WERI-Rb-1 (cell line): ENCODE data around the gene GLCE.

Experiments used
- DNase-seq: peaks from one replicate; pipeline ENCODE4 v3.0.0-alpha.2; 2020
- H3K27ac ChIP-seq: fragments of 250-450 bp; sonication (Bioruptor Pico); 2 replicates; pipeline ENCODE4 v1.5.1; 2020; ENCODE audit warnings: mild to moderate bottlenecking, moderate library complexity
- H3K27me3 ChIP-seq: fragments of 250-450 bp; sonication (Bioruptor Pico); 2 replicates; pipeline ENCODE4 v1.5.1; 2021; ENCODE audit warnings: mild to moderate bottlenecking, low read depth, moderate library complexity; ENCODE audit not compliant: insufficient read depth, severe bottlenecking
- H3K36me3 ChIP-seq: fragments of 250-450 bp; sonication (Bioruptor Pico); 2 replicates; pipeline ENCODE4 v1.5.1; 2020; ENCODE audit warnings: mild to moderate bottlenecking, moderate library complexity
- H3K4me3 ChIP-seq: 2 replicates; pipeline ENCODE4 v1.5.1; 2011; ENCODE audit warnings: low read depth, mild to moderate bottlenecking, control low read depth, low read length
- H3K9me3 ChIP-seq: fragments of 250-450 bp; sonication (Bioruptor Pico); 2 replicates; pipeline ENCODE4 v1.5.1; 2021; ENCODE audit warnings: mild to moderate bottlenecking, moderate library complexity; ENCODE audit not compliant: severe bottlenecking
- CTCF ChIP-seq: IDR thresholded peaks from 2 replicates; pipeline ENCODE4 v1.5.1; 2011; ENCODE audit warnings: low read depth, mild to moderate bottlenecking, control low read depth, inconsistent platforms, low read length

The GLCE gene

DNA sequence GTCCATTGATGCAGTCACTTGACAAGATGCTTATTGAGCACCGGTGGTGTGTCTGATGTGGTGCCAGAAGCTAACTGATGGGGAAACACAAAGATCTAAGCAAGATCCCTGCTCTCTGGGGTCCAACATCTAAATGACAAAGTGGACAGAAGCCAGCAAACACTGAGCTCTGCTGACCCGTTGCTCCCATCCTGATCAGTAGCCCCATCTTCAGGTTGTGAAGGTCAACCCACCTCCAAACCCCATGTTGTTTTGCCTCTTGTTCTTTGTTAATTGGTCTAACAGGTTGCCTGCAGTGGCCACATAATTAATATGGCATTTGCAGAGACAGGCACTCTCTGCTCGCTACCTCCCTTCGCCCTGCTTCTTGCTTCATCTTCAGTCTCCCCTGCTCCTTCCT lies 21.5 kb upstream of the GLCE start:
- Histone ChIP-seq H3K9me3 (no peaks in the 10 kb centered on the region), H3K27ac (no peak overlapping the region), H3K4me3 (no peak overlapping the region), H3K27me3 (no peaks in the 10 kb centered on the region), H3K36me3 (no peaks in the 10 kb centered on the region)
- no peak for DNase-seq
- 0 out of 2 replicates have a peak, but pooled peaks have one; percentile 8 for TF ChIP-seq CTCF

GRCh38 chr15:69140306-69140705 lies 20.1 kb upstream of the GLCE start:
- DNase-seq, result no peak
- H3K27ac ChIP-seq, result no peak overlapping the region
- no peaks in the 10 kb centered on the region for H3K27me3 ChIP-seq
- H3K36me3 ChIP-seq, result no peaks in the 10 kb centered on the region
- no peaks in the 10 kb centered on the region for H3K9me3 ChIP-seq
- no peak for TF ChIP-seq CTCF
- no peak overlapping the region for H3K4me3 ChIP-seq

DNA sequence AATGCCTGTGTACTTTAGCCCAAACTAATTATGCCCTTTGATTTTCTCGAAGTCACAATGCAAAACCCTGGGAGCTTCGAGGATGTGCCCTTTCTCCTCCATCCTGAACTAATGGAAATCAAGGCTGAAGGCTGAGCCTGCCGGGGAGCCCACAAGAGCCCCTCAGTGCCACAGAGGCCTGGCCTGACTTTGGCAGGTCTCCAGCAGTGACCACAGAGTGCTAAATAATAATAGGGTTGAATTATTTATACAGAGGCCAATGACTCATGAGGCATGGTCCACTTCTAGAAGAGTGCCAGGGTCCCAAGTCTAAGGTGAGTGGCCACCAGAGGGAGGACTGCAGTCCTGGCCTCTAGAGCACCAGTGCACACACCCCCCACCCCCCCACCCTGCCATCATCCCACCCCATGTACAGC lies 19.1 kb upstream of the GLCE start:
- Histone ChIP-seq H3K27ac (no peak overlapping the region), H3K36me3 (no peaks in the 10 kb centered on the region), H3K9me3 (no peaks in the 10 kb centered on the region), H3K4me3 (no peak overlapping the region), H3K27me3 (no peaks in the 10 kb centered on the region)
- no peak for DNase-seq
- peak; percentile 30; the same call in 1 of the 2 replicates for TF ChIP-seq CTCF

DNA sequence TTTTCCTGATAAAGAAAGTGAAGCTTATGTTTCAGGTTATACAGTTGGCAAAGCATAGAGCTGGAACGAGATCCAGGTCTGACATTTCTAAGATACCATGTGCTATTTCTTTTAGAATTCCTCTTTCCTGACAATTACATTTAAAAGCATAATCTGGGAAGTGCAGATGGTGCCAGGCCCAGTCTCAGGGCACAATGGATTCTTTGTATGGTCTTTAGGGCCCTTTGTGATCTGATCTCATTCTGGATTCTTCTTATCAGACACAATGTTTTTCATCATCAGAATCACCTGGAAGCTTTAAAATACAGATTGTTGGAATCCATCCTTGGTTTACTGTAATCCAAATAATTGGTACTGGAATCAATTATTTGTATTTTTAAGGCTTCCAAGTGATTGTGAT lies 18.6 kb upstream of the GLCE start:
- H3K4me3 ChIP-seq, result no peak overlapping the region

GRCh38 chr15:69143756-69144436 lies 16.5 kb upstream of the GLCE start:
- TF ChIP-seq CTCF, result no peak
- Histone ChIP-seq H3K27ac (peak overlapping the region; percentile 12; the same call in 1 of the 2 replicates), H3K36me3 (no peaks in the 10 kb centered on the region), H3K27me3 (no peaks in the 10 kb centered on the region), H3K9me3 (no peaks in the 10 kb centered on the region), H3K4me3 (no peak overlapping the region)
- peak; percentile 41 for DNase-seq

More for the DNA sequence above, 18.6 kb upstream of the GLCE start:
- Histone ChIP-seq H3K27ac (no peak overlapping the region), H3K36me3 (no peaks in the 10 kb centered on the region), H3K27me3 (no peaks in the 10 kb centered on the region), H3K9me3 (no peaks in the 10 kb centered on the region)
- DNase-seq, result no peak
- TF ChIP-seq CTCF, result no peak

DNA sequence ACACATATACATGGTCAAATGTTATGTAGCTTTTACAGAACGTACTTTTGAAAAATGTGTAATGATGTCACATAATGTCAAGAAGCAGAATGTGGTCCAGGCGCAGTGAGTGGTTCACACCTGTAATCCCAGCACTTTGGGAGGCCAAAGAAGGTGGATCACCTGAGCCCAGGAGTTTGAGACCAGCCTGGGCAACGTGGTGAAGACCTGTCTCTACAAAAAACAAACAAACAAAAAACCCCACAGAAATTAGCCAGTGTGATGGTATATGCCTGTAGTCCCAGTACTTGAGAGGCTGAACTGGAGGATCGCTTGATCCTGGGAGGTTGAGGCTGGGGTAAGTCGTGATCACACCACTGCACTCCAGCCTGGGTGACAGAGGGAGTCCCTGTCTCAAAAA lies 15.9 kb upstream of the GLCE start:
- H3K9me3 ChIP-seq, result no peaks in the 10 kb centered on the region
- no peak overlapping the region for H3K27ac ChIP-seq
- no peaks in the 10 kb centered on the region for H3K27me3 ChIP-seq
- H3K4me3 ChIP-seq, result no peak overlapping the region
- TF ChIP-seq CTCF, result no peak
- no peak for DNase-seq
- H3K36me3 ChIP-seq, result no peaks in the 10 kb centered on the region
